C4-2B (cell line): Measurements from ENCODE around the gene DNASE1L1.

ENCODE experiments used
- H3K27ac ChIP-seq: fragments of 450-650 bp; 2 replicates; pipeline ENCODE4 v1.5.1; 2017
- CTCF ChIP-seq: fragments of 450-650 bp; conservative IDR thresholded peaks from 2 replicates; pipeline ENCODE4 v1.5.1; 2017; ENCODE audit warnings: mild to moderate bottlenecking
- ZFX ChIP-seq: fragments of 450-650 bp; IDR thresholded peaks from 2 replicates; pipeline ENCODE4 v1.6.1; 2017

DNASE1L1 gene

GRCh38 chrX:154402622-154403127 is 6.4 kb downstream of the DNASE1L1 start:
- peak overlapping the region; percentile 97 for H3K27ac ChIP-seq
- no peak for TF ChIP-seq CTCF

- TF ChIP-seq ZFX = no peak
- TF ChIP-seq CTCF = no peak
- H3K27ac ChIP-seq = peak overlapping the region; percentile 97
Observed at GRCh38 chrX:154401918-154402621, 7.0 kb downstream of the DNASE1L1 start.

- peak overlapping the region; percentile 97 for H3K27ac ChIP-seq
- TF ChIP-seq ZFX = no peak
- TF ChIP-seq CTCF = no peak
Observed at GRCh38 chrX:154401045-154401799, 7.8 kb downstream of the DNASE1L1 start.

GRCh38 chrX:154400369-154400817 is 8.7 kb downstream of the DNASE1L1 start:
- peak overlapping the region; percentile 97 for H3K27ac ChIP-seq

- peak overlapping the region; percentile 97 for H3K27ac ChIP-seq
- TF ChIP-seq CTCF (no peak), ZFX (no peak)
Observed at GRCh38 chrX:154399527-154400368, 9.3 kb downstream of the DNASE1L1 start.

GRCh38 chrX:154398668-154399526 is 10.2 kb downstream of the DNASE1L1 start:
- TF ChIP-seq CTCF (peak; percentile 86), ZFX (no peak)
- peak overlapping the region; percentile 97 for H3K27ac ChIP-seq
